Testis (tissue), 3 donors: ENCODE results near the gene PIP4K2A. TPM values are rescaled to one million over a fixed set of nuclear protein-coding genes. Genes with fewer than 3 reads are reported as not detected.
"Not testable (repeated sequence)": the region's sequence is repeated elsewhere in the genome, so short reads cannot be mapped to it uniquely, and the experiment has no call there.

Experiments
- DNase-seq: peaks from one replicate; pipeline ENCODE4 v3.0.0-alpha.2; 2019
- H3K27ac ChIP-seq, 2 donors: fragments of 200-600 bp; sonication (generic); one replicate each; pipeline ENCODE4 v1.5.1; 2019
- H3K27me3 ChIP-seq: fragments of 200-600 bp; sonication (generic); one replicate; pipeline ENCODE4 v1.5.1; 2019
- H3K36me3 ChIP-seq: fragments of 200-600 bp; sonication (generic); one replicate; pipeline ENCODE4 v1.5.1; 2017; ENCODE audit warnings: low read depth; ENCODE audit errors: missing control alignments
- H3K4me1 ChIP-seq: fragments of 200-600 bp; sonication (generic); one replicate; pipeline ENCODE4 v1.5.1; 2019
- H3K4me3 ChIP-seq, 2 donors: fragments of 200-600 bp; sonication (generic); one replicate each; pipeline ENCODE4 v1.5.1; 2017 to 2019
- H3K9me3 ChIP-seq: fragments of 200-600 bp; sonication (generic); one replicate; pipeline ENCODE4 v1.5.1; 2017
- POLR2A ChIP-seq: fragments of 450-650 bp; IDR thresholded peaks from one replicate; pipeline ENCODE4 v1.6.1; 2017; ENCODE audit warnings: antibody characterized with exemption, mild to moderate bottlenecking, moderate library complexity
- WGBS, 2 donors: methylation state at CpG; one replicate each; pipeline ENCODE4 v1.1.5; 2018; 5-methylcytosine and 5-hydroxymethylcytosine counted together
- intact Hi-C: fragments of 100-400 bp; cut with DNase I; formaldehyde crosslinking; loops from one replicate; pipeline ENCODE4 v1.15.1; 2023; ENCODE audit warnings: low total_unique reads
- polyA plus RNA-seq: library from polyadenylated mRNA; stranded (reverse); fragments of 350-450 nt; fragmentation: Illumina TruSeq; extraction: RNeasy Lipid Tissue Mini Kit (QIAGEN cat#74804); gene quantifications from one replicate; pipeline ENCODE4 v1.2.3, GENCODE V29; 2014; ENCODE audit warnings: low read depth, low replicate concordance; ENCODE audit not compliant: insufficient read depth
- total RNA-seq, 2 donors: library from RNA; depleted of rRNA; stranded (reverse); fragments of >200 nt; gene quantifications; one replicate each; pipeline ENCODE4 v1.2.3, GENCODE V29; 2016
- TF ChIP-seq, protein P1 (sequence below), 3 experiments: fragments of 450-650 bp in 2 of 3; fragments of 200-600 bp in 1 of 3; sonication (generic) in 1 of 3; IDR thresholded peaks; one replicate each; pipeline ENCODE4 v1.5.1; 2016 to 2019; ENCODE audit warnings: antibody characterized with exemption in 3 of 3, mild to moderate bottlenecking in 2 of 3, moderate library complexity in 1 of 3

The PIP4K2A gene
- total and polyA plus RNA-seq, 3 donors from 2014 or later, result 12.6 to 26.0 (median 15.8) TPM

DNA sequence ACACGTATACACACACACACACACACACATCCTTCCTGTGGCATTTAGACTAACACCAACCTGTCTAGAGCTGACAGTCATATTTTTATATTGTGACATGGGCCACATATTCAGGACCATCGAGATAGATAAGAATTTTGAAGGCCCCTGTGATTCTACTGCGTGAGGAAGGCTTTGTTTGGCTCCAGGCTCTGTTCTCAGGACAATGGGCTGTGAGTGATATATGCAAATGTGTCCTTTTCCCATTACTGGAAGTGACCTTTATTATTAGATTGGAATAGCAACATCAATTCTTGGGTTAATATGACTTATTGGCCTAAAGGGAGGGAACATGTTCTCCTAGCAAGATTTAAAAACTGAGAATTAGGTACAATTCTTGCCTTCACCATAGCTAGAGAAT, 213.0 kb downstream of the PIP4K2A start:
- TF ChIP-seq POLR2A, result no peak
- TF ChIP-seq, protein P1, sequence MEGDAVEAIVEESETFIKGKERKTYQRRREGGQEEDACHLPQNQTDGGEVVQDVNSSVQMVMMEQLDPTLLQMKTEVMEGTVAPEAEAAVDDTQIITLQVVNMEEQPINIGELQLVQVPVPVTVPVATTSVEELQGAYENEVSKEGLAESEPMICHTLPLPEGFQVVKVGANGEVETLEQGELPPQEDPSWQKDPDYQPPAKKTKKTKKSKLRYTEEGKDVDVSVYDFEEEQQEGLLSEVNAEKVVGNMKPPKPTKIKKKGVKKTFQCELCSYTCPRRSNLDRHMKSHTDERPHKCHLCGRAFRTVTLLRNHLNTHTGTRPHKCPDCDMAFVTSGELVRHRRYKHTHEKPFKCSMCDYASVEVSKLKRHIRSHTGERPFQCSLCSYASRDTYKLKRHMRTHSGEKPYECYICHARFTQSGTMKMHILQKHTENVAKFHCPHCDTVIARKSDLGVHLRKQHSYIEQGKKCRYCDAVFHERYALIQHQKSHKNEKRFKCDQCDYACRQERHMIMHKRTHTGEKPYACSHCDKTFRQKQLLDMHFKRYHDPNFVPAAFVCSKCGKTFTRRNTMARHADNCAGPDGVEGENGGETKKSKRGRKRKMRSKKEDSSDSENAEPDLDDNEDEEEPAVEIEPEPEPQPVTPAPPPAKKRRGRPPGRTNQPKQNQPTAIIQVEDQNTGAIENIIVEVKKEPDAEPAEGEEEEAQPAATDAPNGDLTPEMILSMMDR (IDR thresholded peaks at IDR 0.05), result no peak
- H3K4me3 ChIP-seq, result no peak overlapping the region
- no peaks in the 10 kb centered on the region for H3K36me3 ChIP-seq
- H3K27me3 ChIP-seq, result no peaks in the 10 kb centered on the region
- H3K4me1 ChIP-seq, result no peaks in the 10 kb centered on the region
- no peak for DNase-seq
- H3K9me3 ChIP-seq, result no peaks in the 10 kb centered on the region
- H3K27ac ChIP-seq, result no peak overlapping the region
- intact Hi-C loops, result no loop called here
- 72 to 79% methylated on average over 3 of the region's 3 CpGs for WGBS, 2 donors

DNA sequence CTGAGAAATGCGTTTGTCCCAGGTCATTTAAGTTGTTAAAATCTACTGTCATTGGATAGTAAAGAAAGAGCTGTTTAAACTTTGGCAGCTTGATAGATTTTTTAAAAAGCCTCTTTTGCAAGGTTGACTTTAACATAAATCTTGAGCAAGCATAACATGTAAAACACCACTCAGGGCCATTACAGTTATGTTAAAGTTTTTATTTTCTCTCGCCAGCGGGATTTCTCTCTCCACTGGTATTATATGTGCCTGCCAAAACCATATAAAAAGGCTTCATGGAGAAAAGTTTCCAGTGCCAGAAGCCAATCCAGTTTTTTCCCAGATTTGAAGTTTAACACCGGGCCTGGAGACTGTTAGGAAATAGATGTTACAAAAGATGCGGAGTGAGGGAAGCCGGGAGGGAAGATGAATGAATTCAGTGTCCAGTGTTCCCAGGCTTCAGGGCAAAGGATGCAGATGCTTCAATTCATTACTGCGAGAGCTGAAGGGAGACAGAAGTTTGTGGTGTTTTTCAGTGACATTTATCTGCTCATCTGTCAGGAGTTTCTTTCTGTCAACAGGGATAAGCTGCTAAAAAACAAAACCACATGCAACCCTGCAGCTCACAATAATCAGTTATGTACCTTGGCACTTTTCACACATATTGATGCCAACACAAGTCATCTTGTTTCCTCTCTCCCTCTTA, 213.6 kb downstream of the PIP4K2A start:
- intact Hi-C loops, result no loop called here
- TF ChIP-seq, protein P1 (IDR thresholded peaks at IDR 0.05), result no peak
- no peak for TF ChIP-seq POLR2A
- Histone ChIP-seq H3K27me3 (no peaks in the 10 kb centered on the region), H3K4me3 (no peak overlapping the region), H3K4me1 (no peaks in the 10 kb centered on the region), H3K9me3 (no peaks in the 10 kb centered on the region), H3K27ac (no peak overlapping the region), H3K36me3 (no peaks in the 10 kb centered on the region)
- DNase-seq, result no peak
- WGBS, 2 donors, result 53 to 56% methylated on average over 7 of the region's 7 CpGs

DNA sequence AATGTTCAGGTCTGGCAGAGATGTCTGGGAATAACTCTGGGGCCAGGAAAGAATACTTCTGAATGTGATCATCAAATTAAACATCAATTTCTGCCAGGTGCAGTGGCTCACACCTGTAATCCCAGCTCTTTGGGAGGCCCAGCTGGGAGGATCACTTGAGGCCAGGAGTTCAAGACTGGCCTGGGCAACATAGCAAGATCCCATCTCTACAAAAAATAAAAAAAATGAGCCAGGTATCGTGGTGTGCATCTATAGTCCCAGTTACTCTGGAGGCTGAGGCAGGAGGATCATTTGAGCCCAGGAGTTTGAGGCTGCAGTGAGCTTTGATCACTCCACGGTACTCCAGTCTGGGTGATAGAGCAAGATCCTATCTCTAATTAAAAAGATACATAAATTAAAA, 214.4 kb downstream of the PIP4K2A start:
- intact Hi-C loops, DNase-seq, H3K36me3 ChIP-seq, H3K4me3 ChIP-seq, H3K27me3 ChIP-seq, H3K9me3 ChIP-seq, H3K27ac ChIP-seq, H3K4me1 ChIP-seq: not testable (repeated sequence)
- WGBS, 2 donors, result 73 to 89% methylated on average over 2 of the region's 2 CpGs

DNA sequence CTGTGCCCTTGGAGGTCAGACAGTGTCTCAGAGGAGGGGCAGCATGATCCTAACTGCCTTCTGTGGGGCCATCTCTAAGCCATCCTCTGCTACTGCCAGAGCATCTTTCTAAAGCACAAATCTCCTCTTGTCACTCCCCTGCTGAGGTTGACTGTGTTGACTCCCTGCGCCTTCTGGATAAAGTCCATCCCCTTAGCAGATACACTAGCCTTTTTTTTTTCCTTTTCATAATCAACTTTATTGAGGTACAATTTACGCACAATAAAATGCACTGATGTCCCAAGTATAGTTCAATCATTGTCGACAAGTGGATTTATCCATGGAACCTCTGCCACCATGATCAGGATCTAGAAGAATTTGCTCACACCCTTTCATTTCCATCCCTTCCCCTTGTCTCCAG, 219.0 kb downstream of the PIP4K2A start:
- H3K27ac ChIP-seq, result no peak overlapping the region
- H3K36me3 ChIP-seq, result no peaks in the 10 kb centered on the region
- H3K9me3 ChIP-seq, result no peaks in the 10 kb centered on the region
- intact Hi-C loops, result no loop called here
- no peaks in the 10 kb centered on the region for H3K4me1 ChIP-seq
- no peak overlapping the region for H3K4me3 ChIP-seq
- H3K27me3 ChIP-seq, result no peaks in the 10 kb centered on the region
- TF ChIP-seq, protein P1 (IDR thresholded peaks at IDR 0.05), result no peak
- TF ChIP-seq POLR2A, result no peak
- DNase-seq, result no peak
- 88 to 96% methylated on average over 3 of the region's 3 CpGs for WGBS, 2 donors

DNA sequence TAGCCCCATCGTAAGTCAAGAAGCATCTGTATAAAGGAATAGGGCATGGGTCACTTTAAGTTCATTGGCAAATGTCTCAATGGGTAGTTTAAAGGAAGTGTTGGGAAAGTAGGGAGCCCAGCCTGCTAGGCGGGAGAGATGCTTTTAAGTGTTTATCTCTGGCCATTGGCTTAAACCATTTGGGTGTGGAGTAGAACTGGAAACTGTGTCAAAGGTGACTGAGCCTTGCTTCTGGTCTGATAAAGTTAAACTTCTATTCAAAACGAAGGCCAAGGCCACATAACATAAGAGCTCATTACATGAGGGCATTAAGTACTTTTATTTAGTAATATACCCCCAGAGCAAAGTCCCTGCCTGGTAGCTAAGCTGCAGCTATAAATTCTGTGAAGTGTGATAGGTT, 220.4 kb downstream of the PIP4K2A start:
- H3K9me3 ChIP-seq, result no peaks in the 10 kb centered on the region
- WGBS, 2 donors, result 66 to 68% methylated on average over 3 of the region's 3 CpGs

More for the DNA sequence above, 220.4 kb downstream of the PIP4K2A start:
- H3K36me3 ChIP-seq, result no peaks in the 10 kb centered on the region
- H3K4me1 ChIP-seq, result no peaks in the 10 kb centered on the region
- H3K4me3 ChIP-seq, result no peak overlapping the region
- H3K27ac ChIP-seq, result no peak overlapping the region
- TF ChIP-seq, protein P1 (IDR thresholded peaks at IDR 0.05), result no peak
- no peak for TF ChIP-seq POLR2A
- H3K27me3 ChIP-seq, result no peaks in the 10 kb centered on the region
- DNase-seq, result no peak
- intact Hi-C loops, result no loop called here
